LNCAP (cell line): ENCODE results near the gene BCAT1.

Experiments
- TF ChIP-seq, protein P1 (sequence below): fragments of 450-650 bp; IDR thresholded peaks from 2 replicates; pipeline ENCODE4 v1.5.1; 2017; ENCODE audit warnings: mild to moderate bottlenecking

Gene BCAT1, protein sequence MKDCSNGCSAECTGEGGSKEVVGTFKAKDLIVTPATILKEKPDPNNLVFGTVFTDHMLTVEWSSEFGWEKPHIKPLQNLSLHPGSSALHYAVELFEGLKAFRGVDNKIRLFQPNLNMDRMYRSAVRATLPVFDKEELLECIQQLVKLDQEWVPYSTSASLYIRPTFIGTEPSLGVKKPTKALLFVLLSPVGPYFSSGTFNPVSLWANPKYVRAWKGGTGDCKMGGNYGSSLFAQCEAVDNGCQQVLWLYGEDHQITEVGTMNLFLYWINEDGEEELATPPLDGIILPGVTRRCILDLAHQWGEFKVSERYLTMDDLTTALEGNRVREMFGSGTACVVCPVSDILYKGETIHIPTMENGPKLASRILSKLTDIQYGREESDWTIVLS

DNA sequence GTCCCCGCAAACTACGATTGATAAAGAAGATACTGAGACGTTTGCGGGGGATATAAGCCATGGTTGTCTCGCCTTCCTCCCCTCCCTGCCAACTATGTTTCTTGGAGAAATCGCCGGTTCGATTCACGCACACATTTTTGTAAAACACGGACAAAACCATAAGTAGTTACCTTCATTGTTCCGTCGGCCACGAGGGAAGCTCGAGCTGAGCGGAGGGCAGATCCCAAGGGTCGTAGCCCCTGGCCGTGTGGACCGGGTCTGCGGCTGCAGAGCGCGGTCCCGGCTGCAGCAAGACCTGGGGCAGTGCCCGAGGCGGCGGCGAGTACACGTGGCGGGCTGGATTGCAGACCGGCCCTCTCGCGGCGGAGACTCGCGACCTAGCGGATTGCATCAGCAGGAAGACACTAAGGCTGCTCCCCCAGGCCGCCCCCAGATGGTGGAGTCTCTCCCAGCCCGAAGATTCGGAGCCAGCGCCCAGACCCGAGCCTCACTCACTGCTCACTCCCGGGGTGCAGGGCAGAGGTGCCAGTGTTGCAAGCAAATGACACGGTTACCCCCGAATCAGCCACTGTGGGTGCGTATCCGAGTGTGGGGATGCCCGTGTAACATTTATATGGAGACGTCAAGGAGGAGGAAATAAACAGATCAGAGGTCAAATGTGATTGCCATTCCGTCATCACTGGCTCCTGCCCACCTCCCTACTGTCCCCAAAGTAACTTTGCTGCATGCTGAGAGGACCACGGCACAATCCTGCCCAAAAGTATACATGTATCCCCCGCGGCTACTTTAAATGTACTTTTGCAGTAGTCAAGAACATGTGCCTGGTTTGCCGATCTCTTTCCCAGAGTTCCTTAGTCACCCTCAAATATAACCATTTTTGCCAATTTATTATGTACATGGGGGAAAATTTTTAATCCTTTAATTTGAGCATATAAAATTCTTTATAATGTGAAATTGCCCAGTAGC, at the start of gene BCAT1:
Gene BCAT1 (minus strand): TSS at position 345 of the 966 bp plus-strand sequence. CDS start 169 bp downstream, at position 176.
- TF ChIP-seq, protein P1, sequence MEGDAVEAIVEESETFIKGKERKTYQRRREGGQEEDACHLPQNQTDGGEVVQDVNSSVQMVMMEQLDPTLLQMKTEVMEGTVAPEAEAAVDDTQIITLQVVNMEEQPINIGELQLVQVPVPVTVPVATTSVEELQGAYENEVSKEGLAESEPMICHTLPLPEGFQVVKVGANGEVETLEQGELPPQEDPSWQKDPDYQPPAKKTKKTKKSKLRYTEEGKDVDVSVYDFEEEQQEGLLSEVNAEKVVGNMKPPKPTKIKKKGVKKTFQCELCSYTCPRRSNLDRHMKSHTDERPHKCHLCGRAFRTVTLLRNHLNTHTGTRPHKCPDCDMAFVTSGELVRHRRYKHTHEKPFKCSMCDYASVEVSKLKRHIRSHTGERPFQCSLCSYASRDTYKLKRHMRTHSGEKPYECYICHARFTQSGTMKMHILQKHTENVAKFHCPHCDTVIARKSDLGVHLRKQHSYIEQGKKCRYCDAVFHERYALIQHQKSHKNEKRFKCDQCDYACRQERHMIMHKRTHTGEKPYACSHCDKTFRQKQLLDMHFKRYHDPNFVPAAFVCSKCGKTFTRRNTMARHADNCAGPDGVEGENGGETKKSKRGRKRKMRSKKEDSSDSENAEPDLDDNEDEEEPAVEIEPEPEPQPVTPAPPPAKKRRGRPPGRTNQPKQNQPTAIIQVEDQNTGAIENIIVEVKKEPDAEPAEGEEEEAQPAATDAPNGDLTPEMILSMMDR: no peak

DNA sequence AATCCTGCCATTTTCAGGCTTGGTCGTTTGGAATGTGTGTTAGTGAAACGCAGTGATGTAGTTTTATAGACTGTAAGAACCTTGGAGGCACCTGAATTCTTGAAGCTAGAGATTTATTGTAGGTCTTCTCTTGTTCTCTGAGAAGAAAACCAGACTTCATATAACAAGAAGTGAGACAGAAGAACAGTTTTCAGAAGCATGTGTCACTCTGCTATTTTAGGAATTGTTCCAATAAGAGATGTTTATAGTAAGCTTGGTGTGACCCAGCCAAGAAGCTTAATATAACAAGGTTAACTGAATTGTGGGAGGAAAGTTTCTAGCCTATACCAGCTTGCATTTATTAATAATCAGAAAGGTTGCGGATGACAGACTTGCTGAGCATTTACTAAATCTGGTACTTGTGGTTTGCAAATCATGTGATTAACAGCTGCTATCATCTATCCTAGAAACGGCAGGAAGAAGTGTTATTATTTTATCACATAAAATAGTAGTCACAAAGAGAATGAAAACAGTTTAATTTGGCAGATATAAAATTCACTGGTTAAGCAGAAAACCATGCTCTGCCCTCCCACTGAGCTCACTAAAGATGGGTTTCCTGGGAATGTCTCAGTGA, 49.2 kb upstream of the BCAT1 start:
- TF ChIP-seq, protein P1: no peak

DNA sequence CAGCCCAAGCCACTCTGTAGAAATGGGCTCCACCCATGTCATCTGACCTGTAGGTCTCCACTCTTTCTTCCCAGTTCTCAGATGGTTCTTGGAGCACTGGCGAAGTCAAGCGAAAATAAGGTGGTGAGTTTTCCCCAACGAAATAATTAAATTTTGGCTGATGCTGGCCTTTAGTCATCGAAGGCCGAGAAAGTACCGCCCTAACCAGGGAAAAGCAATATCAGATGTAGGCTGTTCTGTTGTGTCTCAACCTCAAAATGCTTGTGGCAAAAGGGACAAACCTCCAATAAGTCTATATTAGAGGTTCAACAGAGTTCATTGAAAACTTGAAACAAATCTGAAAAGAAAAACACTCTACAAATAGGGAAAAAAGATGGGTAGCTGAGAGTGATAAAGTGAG, 48.6 kb upstream of the BCAT1 start:
- TF ChIP-seq, protein P1: no peak

DNA sequence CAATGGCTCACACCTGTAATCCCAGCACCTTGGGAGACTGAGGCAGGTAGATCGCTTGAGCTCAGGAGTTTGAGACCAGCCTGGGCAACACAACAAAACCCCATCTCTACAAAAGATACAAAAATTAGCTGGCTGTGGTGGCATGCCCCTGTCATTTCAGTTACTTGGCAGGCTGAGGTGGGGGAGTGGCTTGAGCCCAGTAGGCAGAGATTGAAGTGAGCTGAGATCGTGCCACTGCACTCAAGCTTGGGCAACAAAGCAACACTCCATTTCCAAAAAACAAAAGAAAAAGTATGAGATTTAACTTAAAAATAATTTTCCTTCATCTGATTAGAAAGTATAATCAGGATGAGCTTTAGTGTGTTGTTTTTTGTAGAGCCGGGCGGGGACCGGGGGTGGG, 47.9 kb upstream of the BCAT1 start:
- TF ChIP-seq, protein P1: no peak

DNA sequence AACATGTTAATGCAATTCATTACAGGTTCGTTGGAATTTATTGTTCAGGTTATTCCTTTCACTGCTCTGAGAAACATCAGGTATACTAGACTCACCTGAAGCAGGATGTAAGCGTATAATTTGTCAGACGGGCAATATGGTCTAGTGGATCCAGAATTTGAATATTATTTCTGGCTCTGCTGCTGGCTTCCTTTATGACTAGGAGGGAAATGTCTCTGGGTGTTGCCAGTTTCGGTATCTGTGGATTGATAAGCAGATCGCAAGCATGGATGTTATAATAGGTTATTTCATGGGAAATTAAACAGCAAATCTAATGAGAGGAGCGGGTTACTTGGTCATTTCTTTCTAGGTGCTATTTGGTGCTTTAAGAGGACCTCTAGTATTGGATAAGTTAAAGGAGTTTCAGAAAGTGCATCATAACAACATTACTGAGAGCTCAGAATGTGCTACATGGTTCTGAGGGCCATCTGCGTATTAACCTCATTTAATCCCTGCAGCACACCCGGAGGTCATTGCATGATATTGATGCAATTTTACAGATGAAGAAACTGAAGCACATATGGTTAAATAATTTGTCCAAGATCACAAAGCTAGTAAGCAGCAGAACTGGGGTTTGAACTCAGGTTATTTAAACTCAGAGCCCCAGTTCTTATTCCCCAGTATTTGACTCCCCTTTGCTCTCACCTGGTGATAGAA, 47.3 kb upstream of the BCAT1 start:
- TF ChIP-seq, protein P1: no peak

DNA sequence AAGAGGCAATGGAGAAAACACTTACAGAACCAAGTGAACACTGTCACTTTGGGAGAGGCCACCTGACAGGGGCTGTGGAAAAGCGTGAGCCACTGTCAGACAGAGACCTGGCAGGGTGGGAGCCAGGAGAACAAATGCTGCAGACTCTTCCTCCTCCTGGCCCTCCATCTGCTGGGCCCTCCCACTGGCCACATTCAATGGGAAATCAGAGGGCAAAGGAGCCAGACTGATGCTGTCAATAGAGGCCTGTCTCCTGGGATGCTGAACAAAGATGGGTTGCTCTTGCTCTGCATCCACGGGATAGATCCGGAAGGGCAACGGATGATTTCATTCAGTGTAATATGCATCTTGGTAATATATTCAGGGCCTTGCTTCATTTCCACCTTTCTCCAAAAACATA, 44.9 kb upstream of the BCAT1 start:
- TF ChIP-seq, protein P1: no peak
